SK-N-SH treated with all-trans-retinoic acid at 6 μM for 48 hours (cell line): Measurements from ENCODE around the gene USH1G.

ENCODE experiments used
- ATAC-seq: fragments of 200-7000 bp; cut with Tn5 transposase; 3 replicates; pipeline ENCODE4 v1.9.1; 2020; ENCODE audit warnings: mild to moderate bottlenecking, moderate library complexity
- BACH2 ChIP-seq: fragments of 250-450 bp; sonication (Bioruptor Pico); IDR thresholded peaks from 2 replicates; pipeline ENCODE4 v1.9.0; 2021; ENCODE audit warnings: mild to moderate bottlenecking, borderline replicate concordance
- CREB5 ChIP-seq: fragments of 250-450 bp; sonication (Bioruptor Pico); IDR thresholded peaks from 2 replicates; pipeline ENCODE4 v1.5.1; 2020; ENCODE audit warnings: low read depth, mild to moderate bottlenecking, moderate library complexity
- CSDC2 ChIP-seq: fragments of 250-450 bp; sonication (Bioruptor Pico); IDR thresholded peaks from 2 replicates; pipeline ENCODE4 v1.5.0; 2020; ENCODE audit warnings: mild to moderate bottlenecking, moderate library complexity
- GLIS3 ChIP-seq: fragments of 250-450 bp; sonication (Bioruptor Pico); IDR thresholded peaks from 2 replicates; pipeline ENCODE4 v1.5.0; 2020; ENCODE audit warnings: mild to moderate bottlenecking, moderate library complexity
- ISL1 ChIP-seq: fragments of 250-450 bp; sonication (Bioruptor Pico); IDR thresholded peaks from 2 replicates; pipeline ENCODE4 v2.1.2; 2022; ENCODE audit warnings: mild to moderate bottlenecking, moderate library complexity
- OSR1 ChIP-seq: fragments of 250-450 bp; sonication (Bioruptor Pico); IDR thresholded peaks from 2 replicates; pipeline ENCODE4 v1.8.0; 2022; ENCODE audit warnings: moderate library complexity, mild to moderate bottlenecking, inconsistent platforms
- PPARA ChIP-seq: fragments of 250-450 bp; sonication (Bioruptor Pico); IDR thresholded peaks from 2 replicates; pipeline ENCODE4 v1.5.0; 2020; ENCODE audit warnings: mild to moderate bottlenecking, borderline replicate concordance
- RARB ChIP-seq: fragments of 250-450 bp; sonication (Bioruptor Pico); IDR thresholded peaks from 2 replicates; pipeline ENCODE4 v1.8.0; 2021; ENCODE audit warnings: mild to moderate bottlenecking, moderate library complexity
- SNAI2 ChIP-seq: fragments of 250-450 bp; sonication (Bioruptor Pico); IDR thresholded peaks from 2 replicates; pipeline ENCODE4 v1.5.0; 2020; ENCODE audit warnings: mild to moderate bottlenecking, moderate library complexity
- TCF4 ChIP-seq: fragments of 250-450 bp; sonication (Bioruptor Pico); IDR thresholded peaks from 2 replicates; pipeline ENCODE4 v1.8.0; 2021; ENCODE audit warnings: mild to moderate bottlenecking, moderate library complexity, borderline replicate concordance
- TOX ChIP-seq: fragments of 250-450 bp; sonication (Bioruptor Pico); IDR thresholded peaks from 2 replicates; pipeline ENCODE4 v1.8.0; 2021; ENCODE audit warnings: mild to moderate bottlenecking, moderate library complexity, borderline replicate concordance
- TSHZ2 ChIP-seq: fragments of 250-450 bp; sonication (Bioruptor Pico); IDR thresholded peaks from 2 replicates; pipeline ENCODE4 v1.5.0; 2020; ENCODE audit warnings: mild to moderate bottlenecking, moderate library complexity
- ZC3H10 ChIP-seq: fragments of 250-450 bp; sonication (Bioruptor Pico); IDR thresholded peaks from 2 replicates; pipeline ENCODE4 v1.5.1; 2021; ENCODE audit warnings: mild to moderate bottlenecking, moderate library complexity
- ZFP3 ChIP-seq: fragments of 250-450 bp; sonication (Bioruptor Pico); IDR thresholded peaks from 2 replicates; pipeline ENCODE4 v1.5.0; 2020; ENCODE audit warnings: mild to moderate bottlenecking, moderate library complexity
- ZFP30 ChIP-seq: fragments of 450-650 bp; formaldehyde crosslinking; IDR thresholded peaks from 2 replicates; pipeline ENCODE4 v1.5.0; 2022; ENCODE audit warnings: mild to moderate bottlenecking, moderate library complexity
- ZNF565 ChIP-seq: fragments of 450-650 bp; formaldehyde crosslinking; conservative IDR thresholded peaks from 2 replicates; pipeline ENCODE4 v1.5.0; 2020; ENCODE audit warnings: low read depth, mild to moderate bottlenecking, moderate library complexity
- ZNF70 ChIP-seq: fragments of 450-650 bp; formaldehyde crosslinking; IDR thresholded peaks from 2 replicates; pipeline ENCODE4 v1.5.0; 2020; ENCODE audit warnings: mild to moderate bottlenecking, moderate library complexity
- ZNF8 ChIP-seq: fragments of 450-650 bp; formaldehyde crosslinking; IDR thresholded peaks from 2 replicates; pipeline ENCODE4 v1.5.0; 2020; ENCODE audit warnings: mild to moderate bottlenecking, moderate library complexity
- TF ChIP-seq, protein P1 (sequence below): fragments of 250-450 bp; sonication (Bioruptor Pico); IDR thresholded peaks from 2 replicates; pipeline ENCODE4 v1.8.0; 2021; ENCODE audit warnings: low read depth, mild to moderate bottlenecking, moderate library complexity, borderline replicate concordance
- TF ChIP-seq, protein P2 (sequence below): fragments of 250-450 bp; sonication (Bioruptor Pico); IDR thresholded peaks from 2 replicates; pipeline ENCODE4 v1.5.1; 2021; ENCODE audit warnings: mild to moderate bottlenecking, moderate library complexity
- TF ChIP-seq, protein P3 (sequence below): fragments of 250-450 bp; sonication (Bioruptor Pico); IDR thresholded peaks from 2 replicates; pipeline ENCODE4 v1.8.0; 2020; ENCODE audit warnings: mild to moderate bottlenecking, moderate library complexity, borderline replicate concordance

Gene USH1G

DNA sequence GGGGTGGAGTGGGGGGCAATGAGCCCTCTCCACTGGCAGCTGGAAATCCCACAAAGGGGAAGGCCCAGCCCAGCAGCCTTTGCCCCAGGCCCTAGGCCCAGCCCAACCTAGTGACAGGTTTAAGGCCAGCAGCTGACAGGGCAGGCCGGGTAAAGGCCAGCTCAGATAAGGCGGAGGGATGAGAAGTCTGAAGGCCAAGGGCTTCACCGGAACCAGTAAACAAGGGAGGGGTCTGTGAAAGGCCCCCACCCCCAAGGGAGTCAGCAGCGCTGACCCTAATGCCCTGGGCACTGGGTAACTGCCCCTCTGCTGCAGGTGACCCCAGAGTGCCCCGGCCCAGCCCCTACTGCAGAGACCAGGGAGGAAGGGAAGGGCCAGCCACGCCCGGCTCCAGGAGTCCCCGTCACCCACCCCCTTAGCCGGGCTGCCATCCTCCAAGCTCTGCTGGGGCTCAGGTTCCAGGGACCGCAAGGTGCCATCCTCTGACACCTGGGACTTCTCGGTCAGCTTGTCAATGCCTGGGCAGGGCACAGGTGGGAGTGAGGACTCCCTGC lies 30.2 kb upstream of the USH1G start:
- no peak for ATAC-seq
- TF ChIP-seq PPARA (CRISPR knock-in tag) (no peak), SNAI2 (CRISPR knock-in tag) (no peak), ZFP3 (CRISPR knock-in tag) (no peak), BACH2 (no peak), ZFP30 (CRISPR knock-in tag) (no peak), TSHZ2 (CRISPR knock-in tag) (no peak), TCF4 (no peak), GLIS3 (CRISPR knock-in tag) (no peak), ISL1 (no peak), TOX (CRISPR knock-in tag) (no peak)
- TF ChIP-seq, protein P1, sequence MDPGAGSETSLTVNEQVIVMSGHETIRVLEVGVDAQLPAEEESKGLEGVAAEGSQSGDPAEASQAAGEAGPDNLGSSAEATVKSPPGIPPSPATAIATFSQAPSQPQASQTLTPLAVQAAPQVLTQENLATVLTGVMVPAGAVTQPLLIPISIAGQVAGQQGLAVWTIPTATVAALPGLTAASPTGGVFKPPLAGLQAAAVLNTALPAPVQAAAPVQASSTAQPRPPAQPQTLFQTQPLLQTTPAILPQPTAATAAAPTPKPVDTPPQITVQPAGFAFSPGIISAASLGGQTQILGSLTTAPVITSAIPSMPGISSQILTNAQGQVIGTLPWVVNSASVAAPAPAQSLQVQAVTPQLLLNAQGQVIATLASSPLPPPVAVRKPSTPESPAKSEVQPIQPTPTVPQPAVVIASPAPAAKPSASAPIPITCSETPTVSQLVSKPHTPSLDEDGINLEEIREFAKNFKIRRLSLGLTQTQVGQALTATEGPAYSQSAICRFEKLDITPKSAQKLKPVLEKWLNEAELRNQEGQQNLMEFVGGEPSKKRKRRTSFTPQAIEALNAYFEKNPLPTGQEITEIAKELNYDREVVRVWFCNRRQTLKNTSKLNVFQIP (CRISPR knock-in tag), result no peak

DNA sequence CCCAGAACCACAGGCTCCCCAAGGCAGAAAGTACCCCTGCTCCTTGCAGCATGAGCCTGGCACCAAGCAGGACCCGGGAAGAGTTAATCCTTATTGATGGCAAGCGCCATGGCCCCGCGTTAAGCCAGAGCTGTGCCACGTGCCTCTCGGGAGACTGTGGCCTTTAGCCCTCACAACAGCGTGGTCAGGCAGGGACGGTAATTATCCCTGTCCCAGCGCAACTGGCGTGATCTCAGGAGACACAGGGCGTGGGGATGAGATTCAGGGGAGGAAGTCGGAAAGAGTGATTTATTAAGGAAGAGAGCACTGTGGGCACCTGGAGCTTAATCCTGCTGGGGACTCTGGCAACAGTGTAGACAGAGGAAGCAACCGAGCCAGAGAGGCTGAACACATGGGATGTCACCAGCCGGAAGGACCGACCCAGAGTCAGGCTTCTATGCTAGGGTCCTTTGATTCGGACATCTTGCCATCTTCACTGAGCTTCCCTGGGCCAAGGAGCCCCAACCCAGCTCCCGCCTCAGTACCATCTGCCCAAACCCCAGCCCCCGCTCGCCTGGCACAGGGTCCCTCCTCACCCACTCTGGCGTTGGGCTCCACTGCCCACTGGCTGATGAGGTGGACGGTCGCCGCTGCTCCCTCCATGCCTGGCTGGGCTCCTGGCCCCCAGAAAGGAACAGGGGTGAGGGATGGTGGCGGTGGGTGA lies 29.5 kb upstream of the USH1G start:
- ATAC-seq, result no peak
- TF ChIP-seq ZNF565 (CRISPR knock-in tag), result no peak
- TF ChIP-seq CREB5 (CRISPR knock-in tag), result no peak
- TF ChIP-seq ZNF8, result no peak
- TF ChIP-seq, protein P2, sequence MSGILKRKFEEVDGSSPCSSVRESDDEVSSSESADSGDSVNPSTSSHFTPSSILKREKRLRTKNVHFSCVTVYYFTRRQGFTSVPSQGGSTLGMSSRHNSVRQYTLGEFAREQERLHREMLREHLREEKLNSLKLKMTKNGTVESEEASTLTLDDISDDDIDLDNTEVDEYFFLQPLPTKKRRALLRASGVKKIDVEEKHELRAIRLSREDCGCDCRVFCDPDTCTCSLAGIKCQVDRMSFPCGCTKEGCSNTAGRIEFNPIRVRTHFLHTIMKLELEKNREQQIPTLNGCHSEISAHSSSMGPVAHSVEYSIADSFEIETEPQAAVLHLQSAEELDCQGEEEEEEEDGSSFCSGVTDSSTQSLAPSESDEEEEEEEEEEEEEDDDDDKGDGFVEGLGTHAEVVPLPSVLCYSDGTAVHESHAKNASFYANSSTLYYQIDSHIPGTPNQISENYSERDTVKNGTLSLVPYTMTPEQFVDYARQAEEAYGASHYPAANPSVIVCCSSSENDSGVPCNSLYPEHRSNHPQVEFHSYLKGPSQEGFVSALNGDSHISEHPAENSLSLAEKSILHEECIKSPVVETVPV (CRISPR knock-in tag), result no peak
- no peak for TF ChIP-seq GLIS3 (CRISPR knock-in tag)
- TF ChIP-seq RARB (CRISPR knock-in tag), result no peak
- no peak for TF ChIP-seq SNAI2 (CRISPR knock-in tag)
- no peak for TF ChIP-seq ZFP3 (CRISPR knock-in tag)
- TF ChIP-seq OSR1 (CRISPR knock-in tag), result no peak
- TF ChIP-seq, all 23 proteins: peak for 0

DNA sequence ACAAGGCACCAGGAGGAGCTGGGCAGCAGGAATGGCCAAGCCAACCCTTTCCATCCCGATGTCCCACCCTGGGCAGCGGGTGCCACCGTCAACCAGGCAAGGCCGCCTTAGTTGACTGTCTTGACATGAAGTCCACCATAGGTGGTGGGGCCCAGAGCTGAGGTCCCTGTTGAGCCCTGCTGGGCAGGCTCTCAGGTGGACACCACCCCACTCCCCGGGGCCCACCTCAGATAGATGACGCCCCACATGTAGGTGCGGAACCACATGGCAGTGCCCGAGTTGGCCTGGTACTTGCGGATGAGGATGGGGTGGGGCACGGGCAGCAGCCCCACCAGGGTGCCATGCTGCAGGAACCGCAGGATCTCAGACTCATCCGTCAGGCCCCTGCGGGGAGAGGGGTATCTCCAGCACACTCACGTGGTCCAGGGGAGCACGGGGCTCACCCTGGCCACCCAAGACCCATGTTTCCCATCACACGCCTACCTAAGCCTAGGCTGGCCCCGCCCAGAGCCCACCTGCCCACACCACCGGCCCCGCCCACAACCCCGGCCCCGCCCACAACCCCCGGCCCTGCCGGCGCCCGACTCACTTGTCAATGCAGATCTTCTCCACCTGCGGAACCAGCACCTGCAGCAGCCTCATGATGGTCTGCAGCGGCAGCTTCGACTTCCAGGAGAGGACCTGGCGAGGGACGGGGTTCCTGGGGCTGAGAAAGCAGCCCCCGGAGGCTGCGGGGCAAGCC lies 28.8 kb upstream of the USH1G start:
- no peak for ATAC-seq
- no peak for TF ChIP-seq SNAI2 (CRISPR knock-in tag)
- no peak for TF ChIP-seq CREB5 (CRISPR knock-in tag)
- no peak for TF ChIP-seq ISL1
- no peak for TF ChIP-seq ZNF70 (CRISPR knock-in tag)
- TF ChIP-seq OSR1 (CRISPR knock-in tag), result no peak
- TF ChIP-seq ZNF8, result no peak
- TF ChIP-seq TCF4, result no peak
- no peak for TF ChIP-seq ZFP3 (CRISPR knock-in tag)
- TF ChIP-seq PPARA (CRISPR knock-in tag), result no peak
- TF ChIP-seq GLIS3 (CRISPR knock-in tag), result no peak
- TF ChIP-seq CSDC2 (CRISPR knock-in tag), result no peak
- TF ChIP-seq ZNF565 (CRISPR knock-in tag), result no peak
- no peak for TF ChIP-seq ZC3H10
- TF ChIP-seq, protein P2 (CRISPR knock-in tag), result no peak
- no peak for TF ChIP-seq TOX (CRISPR knock-in tag)
- TF ChIP-seq BACH2, result no peak
- TF ChIP-seq, protein P3, sequence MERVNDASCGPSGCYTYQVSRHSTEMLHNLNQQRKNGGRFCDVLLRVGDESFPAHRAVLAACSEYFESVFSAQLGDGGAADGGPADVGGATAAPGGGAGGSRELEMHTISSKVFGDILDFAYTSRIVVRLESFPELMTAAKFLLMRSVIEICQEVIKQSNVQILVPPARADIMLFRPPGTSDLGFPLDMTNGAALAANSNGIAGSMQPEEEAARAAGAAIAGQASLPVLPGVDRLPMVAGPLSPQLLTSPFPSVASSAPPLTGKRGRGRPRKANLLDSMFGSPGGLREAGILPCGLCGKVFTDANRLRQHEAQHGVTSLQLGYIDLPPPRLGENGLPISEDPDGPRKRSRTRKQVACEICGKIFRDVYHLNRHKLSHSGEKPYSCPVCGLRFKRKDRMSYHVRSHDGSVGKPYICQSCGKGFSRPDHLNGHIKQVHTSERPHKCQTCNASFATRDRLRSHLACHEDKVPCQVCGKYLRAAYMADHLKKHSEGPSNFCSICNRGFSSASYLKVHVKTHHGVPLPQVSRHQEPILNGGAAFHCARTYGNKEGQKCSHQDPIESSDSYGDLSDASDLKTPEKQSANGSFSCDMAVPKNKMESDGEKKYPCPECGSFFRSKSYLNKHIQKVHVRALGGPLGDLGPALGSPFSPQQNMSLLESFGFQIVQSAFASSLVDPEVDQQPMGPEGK (CRISPR knock-in tag), result no peak
- TF ChIP-seq, all 23 proteins: peak for 0
